Breast epithelium (tissue), 3 donors: ENCODE measurements around the gene CYSLTR2.

ENCODE experiments used
- CTCF ChIP-seq, 3 donors: fragments of 450-650 bp; IDR thresholded peaks; one replicate each; pipeline ENCODE4 v1.5.1; 2016 to 2017; ENCODE audit warnings: antibody characterized with exemption in 3 of 3, mild to moderate bottlenecking in 3 of 3, moderate library complexity in 3 of 3
- POLR2A ChIP-seq: fragments of 450-650 bp; IDR thresholded peaks from one replicate; pipeline ENCODE4 v1.6.1; 2016; ENCODE audit warnings: antibody characterized with exemption, mild to moderate bottlenecking, moderate library complexity
- POLR2AphosphoS5 ChIP-seq, 3 donors: sonication (generic); formaldehyde crosslinking; IDR thresholded peaks; one replicate each; pipeline ENCODE4 v1.6.1; 2017; ENCODE audit warnings: antibody characterized with exemption in 3 of 3

- TF ChIP-seq CTCF (IDR thresholded peaks at IDR 0.05) (no peak), POLR2AphosphoS5 (IDR thresholded peaks at IDR 0.05) (no peak), POLR2A (no peak)
Observed at GRCh38 chr13:48686636-48687210, 33.0 kb downstream of the CYSLTR2 start.
